ENCODE measurements around the gene RGS17.
A peak's percentile ranks its signal among the peaks of the same experiment; 100 is the strongest.

The RGS17 gene

DNA sequence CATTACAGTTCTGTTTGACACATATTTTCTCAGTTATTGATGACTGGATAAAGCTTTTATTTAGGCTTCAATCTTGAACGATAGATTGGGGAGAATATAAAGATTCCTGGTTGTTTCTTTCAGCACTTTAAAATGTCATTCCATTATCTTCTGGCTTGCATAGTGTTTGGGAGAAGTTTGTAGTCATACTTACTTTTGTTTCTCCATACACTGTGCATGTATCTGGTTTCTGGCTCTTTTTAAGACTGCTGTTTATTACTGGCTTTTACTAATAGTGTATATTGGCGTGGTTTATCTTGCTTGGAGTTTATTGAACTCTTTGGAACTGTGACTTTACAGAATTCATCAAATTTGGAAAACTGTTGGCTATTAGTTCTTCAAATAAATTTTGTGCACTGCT is 49.2 kb downstream of the RGS17 start:
- no peak for DNase-seq

GRCh38 chr6:153076431-153076830 is 54.7 kb downstream of the RGS17 start:
- DNase-seq = no peak

GRCh38 chr6:153074761-153075160 is 56.3 kb downstream of the RGS17 start:
- DNase-seq = no peak

DNA sequence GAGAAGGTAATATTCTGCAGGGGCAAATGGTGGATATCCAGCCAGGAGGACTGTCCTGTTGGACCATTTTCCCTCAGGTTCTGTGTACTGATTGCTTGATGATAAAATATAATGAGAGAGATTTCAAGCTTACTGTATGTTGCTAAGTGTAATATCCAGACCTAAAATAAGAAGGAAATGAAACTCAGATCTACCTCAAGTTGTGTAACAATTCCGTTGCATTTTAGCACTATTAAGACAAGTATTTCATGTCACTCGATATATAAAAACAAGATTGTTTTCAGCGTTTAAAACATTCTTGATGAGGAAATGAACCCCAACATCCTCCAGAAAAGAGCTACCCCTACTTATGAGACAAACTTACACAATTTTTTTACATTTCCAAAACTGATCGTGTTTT is 57.2 kb downstream of the RGS17 start:
- no peak for DNase-seq

GRCh38 chr6:153070756-153071155 is 60.3 kb downstream of the RGS17 start:
- DNase-seq = no peak

GRCh38 chr6:153069897-153070296 is 61.2 kb downstream of the RGS17 start:
- no peak for DNase-seq

DNA sequence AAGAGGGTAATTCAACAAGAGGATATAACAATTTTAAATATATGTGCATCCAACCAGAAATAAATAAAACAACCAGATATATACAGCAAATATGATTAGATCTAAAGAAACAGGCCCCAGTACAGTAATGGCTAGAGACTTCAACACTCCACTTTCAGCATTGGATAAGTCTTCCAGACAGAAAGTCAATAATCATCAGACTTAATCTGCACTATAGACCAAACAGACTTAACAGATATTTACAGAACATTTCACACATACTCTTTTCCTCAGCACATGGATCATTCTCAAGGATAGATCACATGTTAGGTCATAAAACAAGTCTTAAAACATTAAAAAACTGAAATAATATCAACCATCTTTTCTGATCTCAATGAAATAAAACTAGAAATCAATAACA is 65.9 kb downstream of the RGS17 start:
- DNase-seq = no peak

- no peak for DNase-seq
Observed at GRCh38 chr6:153063936-153064335, 67.1 kb downstream of the RGS17 start.

GRCh38 chr6:153062516-153062915 is 68.6 kb downstream of the RGS17 start:
- DNase-seq = no peak

DNA sequence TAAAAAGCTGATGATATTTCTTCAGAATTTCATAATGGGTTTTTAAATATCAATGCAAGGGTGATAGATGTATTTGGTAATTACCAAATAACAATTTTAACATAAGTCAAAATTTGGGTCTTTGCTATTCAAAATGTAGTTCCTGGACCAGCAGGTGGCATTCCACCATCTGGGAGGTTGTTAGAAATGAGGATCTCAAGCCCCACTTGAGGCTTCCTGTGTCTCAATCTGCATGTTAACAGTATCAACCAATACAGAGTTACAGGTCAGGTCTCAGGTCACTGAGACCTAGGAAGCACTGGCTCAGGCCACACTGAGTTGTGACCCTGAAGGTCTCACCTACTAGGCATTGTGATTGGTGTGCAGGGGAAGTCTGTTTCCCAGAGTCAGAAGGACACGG is 71.3 kb downstream of the RGS17 start:
- DNase-seq = peak in 1 of 3 experiments; percentile 43

GRCh38 chr6:153059311-153059710 is 71.8 kb downstream of the RGS17 start:
- no peak for DNase-seq

GRCh38 chr6:153058909-153059308 is 72.2 kb downstream of the RGS17 start:
- DNase-seq = no peak

GRCh38 chr6:153058291-153058690 is 72.8 kb downstream of the RGS17 start:
- DNase-seq = no peak

GRCh38 chr6:153056308-153056707 is 74.8 kb downstream of the RGS17 start:
- DNase-seq = no peak

DNA sequence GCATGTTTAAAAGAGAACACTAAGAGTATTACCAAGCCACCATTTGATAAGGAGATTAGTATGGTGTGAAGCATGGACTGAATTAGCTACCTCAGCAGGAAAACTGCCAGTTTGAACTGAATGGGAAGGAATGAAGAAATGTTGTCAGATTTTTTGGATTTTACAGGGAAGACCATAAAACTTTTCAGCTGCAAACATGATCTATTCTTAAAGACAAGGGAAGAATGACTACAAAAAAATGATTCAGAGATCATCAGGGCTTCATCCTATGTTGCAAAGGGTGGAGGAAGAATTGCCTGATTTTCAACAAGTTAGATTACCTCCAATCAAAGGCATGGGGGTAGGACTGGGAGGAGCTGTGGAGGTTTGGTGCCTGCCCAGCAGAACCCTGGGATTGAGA is 79.3 kb downstream of the RGS17 start:
- DNase-seq = no peak

DNA sequence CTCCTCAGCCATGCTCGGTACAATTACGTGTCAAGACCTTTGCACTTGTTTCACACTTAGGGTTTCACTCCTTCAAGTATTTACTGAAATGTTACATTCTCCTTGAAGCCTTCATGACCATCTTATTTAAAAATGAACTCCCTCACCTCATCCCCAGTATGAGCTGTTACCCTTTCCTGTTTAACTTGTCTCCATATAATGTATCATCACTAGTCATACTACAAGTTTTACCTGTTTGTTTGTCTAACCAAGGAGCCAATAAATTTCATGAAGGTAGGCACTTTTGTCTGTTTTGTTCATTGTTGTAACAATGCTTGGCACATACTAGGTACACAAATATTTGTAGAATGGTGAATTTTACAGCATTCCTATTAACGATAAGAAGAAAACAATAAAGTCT is 82.5 kb downstream of the RGS17 start:
- no peak for DNase-seq

DNA sequence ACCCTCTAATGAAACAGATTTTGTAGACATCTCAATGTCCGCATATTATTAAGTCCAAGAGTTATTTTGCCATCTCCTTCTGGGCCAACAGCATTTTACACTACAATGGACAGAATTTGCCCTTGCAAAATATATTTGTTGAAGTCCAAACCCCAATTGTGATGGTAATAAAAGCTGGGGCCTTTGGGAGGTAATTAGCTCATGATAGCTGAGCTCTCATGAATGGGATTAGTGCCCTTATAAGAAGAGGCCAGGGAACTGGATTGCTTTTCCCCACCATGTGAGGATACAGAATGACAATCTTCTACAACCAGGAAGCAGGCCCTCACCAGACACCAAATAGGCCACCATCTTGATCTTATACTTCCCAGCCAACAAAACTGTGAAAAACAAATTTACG is 83.7 kb downstream of the RGS17 start:
- DNase-seq = no peak

- DNase-seq = no peak
Observed at GRCh38 chr6:153045271-153045670, 85.8 kb downstream of the RGS17 start.

GRCh38 chr6:153044295-153044694 is 86.8 kb downstream of the RGS17 start:
- no peak for DNase-seq

GRCh38 chr6:153043719-153044118 is 87.4 kb downstream of the RGS17 start:
- DNase-seq = peak; percentile 29 to 72 (median 61)

DNA sequence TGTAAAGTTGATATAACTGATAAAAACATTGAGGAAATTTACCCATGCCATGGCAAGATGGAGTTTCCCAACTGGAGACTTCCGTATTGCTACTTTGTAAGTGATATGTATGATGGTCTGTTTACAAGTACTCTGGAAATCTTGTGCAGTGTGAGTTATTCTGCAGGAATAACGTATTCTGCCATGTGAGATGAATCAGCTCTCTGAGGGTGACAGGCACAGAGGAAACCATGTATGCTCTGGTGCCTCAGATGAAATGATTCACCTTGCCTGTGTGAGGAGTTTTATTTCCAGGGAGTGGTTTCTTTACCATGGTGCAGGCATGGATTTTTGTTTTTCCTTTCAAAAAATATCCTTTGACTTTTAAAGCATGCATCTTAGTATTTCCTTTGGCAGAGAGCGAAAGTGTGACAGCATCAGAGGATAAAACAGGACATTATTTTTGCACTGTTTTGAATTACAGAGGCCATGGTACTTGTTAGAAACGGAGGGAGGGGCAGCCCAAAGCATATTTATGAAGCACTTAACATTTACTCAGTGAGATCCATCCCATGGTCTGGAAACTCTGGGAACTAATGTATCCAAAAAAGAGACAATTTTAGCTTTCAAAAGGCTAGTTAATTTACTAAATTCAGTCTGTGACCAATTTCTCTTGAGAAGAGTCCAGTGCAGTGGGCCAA is 92.6 kb downstream of the RGS17 start:
- no peak for DNase-seq

DNA sequence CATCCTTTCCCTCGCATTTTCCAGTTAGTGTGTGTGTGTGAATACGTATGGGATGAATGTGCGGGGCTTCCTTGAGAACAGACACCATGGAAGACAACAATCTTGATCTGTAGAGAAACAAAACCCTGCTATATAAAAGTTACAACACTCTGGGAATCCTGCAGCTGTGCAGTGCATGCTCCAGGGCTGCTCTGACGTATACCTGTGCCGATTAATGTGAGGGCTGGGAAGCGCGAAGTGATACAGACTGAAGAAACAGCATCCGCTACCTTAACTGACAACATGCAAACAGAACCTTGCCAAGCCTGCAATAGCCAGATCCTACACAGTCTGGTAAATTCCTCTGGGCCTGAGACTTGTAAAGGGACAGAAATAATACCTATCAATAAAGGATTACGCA is 96.9 kb downstream of the RGS17 start:
- no peak for DNase-seq

GRCh38 chr6:153032255-153032882 is 98.7 kb downstream of the RGS17 start:
- peak; percentile 8 to 62 (median 9) for DNase-seq

DNA sequence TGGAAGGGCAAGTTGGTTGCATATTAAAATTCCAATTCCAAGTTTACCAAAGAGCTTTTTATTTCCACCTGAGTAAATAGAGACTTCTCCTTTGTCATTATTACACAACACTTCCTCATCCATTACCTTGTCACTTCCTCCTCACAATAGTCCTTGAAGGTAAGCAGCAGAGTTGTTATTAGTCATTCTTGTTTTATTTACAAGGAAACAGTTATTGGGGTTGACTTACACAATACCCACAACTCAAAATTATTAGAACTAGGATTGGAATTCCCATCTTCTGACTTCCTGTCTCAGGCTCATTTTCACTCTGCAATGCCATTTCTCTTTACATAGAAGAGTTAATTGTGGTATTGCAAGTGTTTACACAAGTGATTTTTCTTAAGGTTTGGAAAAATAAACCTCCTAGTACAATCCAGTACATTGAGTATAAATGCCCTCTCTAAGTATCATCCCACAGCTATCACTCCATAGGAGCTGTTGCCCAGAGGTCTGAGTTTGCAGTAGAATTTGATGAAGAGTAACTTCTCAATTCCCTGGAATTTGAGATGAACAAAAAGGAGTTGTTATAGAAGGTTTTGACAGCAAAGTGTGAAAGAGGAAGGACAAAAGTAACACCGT is 99.6 kb downstream of the RGS17 start:
- DNase-seq = peak in 2 of 3 experiments; percentile 13 to 66

Data from NCI-H1417 (cell line).